Amygdala (tissue), 56 donors: ENCODE measurements around the gene ZSCAN4.

Source experiments
- DNase-seq, 56 donors: peaks; one replicate each; lab custom pipeline; 2025; lab: John Stamatoyannopoulos, UW

The ZSCAN4 gene

GRCh38 chr19:57672466-57672865 is 3.7 kb downstream of the ZSCAN4 start:
- no peak for DNase-seq

GRCh38 chr19:57675881-57676280 is 7.1 kb downstream of the ZSCAN4 start:
- DNase-seq: no peak

GRCh38 chr19:57682226-57682766 is 13.6 kb downstream of the ZSCAN4 start:
- peak in 1 of 56 donors; percentile 34 for DNase-seq

- DNase-seq: no peak
Observed at GRCh38 chr19:57686727-57687126, 18.0 kb downstream of the ZSCAN4 start.

GRCh38 chr19:57687363-57688010 is 18.8 kb downstream of the ZSCAN4 start:
- no peak for DNase-seq

- no peak for DNase-seq
Observed at GRCh38 chr19:57688011-57688763, 19.5 kb downstream of the ZSCAN4 start.

- DNase-seq: no peak
Observed at GRCh38 chr19:57689750-57690149, 21.0 kb downstream of the ZSCAN4 start.

- no peak for DNase-seq
Observed at GRCh38 chr19:57701625-57702024, 32.9 kb downstream of the ZSCAN4 start.

GRCh38 chr19:57706346-57706745 is 37.6 kb downstream of the ZSCAN4 start:
- DNase-seq: no peak

GRCh38 chr19:57708641-57709361 is 40.1 kb downstream of the ZSCAN4 start, which contains the start of gene ZNF154:
Gene ZNF154 (minus strand): TSS chr19:57709204. CDS start chr19:57708971, 233 bp downstream.
- peak in 53 of 56 donors; percentile 1 to 82 (median 46) for DNase-seq

- no peak for DNase-seq
Observed at GRCh38 chr19:57709616-57710015, 40.9 kb downstream of the ZSCAN4 start.

GRCh38 chr19:57712222-57712621 is 43.5 kb downstream of the ZSCAN4 start:
- no peak for DNase-seq

- no peak for DNase-seq
Observed at GRCh38 chr19:57719424-57719823, 50.7 kb downstream of the ZSCAN4 start.

- no peak for DNase-seq
Observed at GRCh38 chr19:57719901-57720519, 51.3 kb downstream of the ZSCAN4 start.

GRCh38 chr19:57720878-57721277 is 52.1 kb downstream of the ZSCAN4 start:
- DNase-seq: no peak
